Left ventricle myocardium superior (tissue), 1 donor: ENCODE results near the gene EPM2AIP1. TPM values are rescaled to one million over a fixed set of nuclear protein-coding genes. Genes with fewer than 3 reads are reported as not detected.
"Not testable (repeated sequence)": the region's sequence is repeated elsewhere in the genome, so short reads cannot be mapped to it uniquely, and the experiment has no call there.

Experiments used
- ATAC-seq: fragments of 200-7000 bp; cut with Tn5 transposase; one replicate; pipeline ENCODE4 v1.9.1; 2020; ENCODE audit warnings: mild to moderate bottlenecking, moderate library complexity
- DNase-seq: peaks from one replicate; pipeline ENCODE4 v3.0.0-alpha.2; 2020
- intact Hi-C: fragments of 100-400 bp; cut with micrococcal nuclease; formaldehyde crosslinking; loops from one replicate; pipeline ENCODE4 v1.11.0; 2022
- long read RNA-seq: library from polyadenylated mRNA; unstranded; transcript quantifications from one replicate; pipeline ENCODE4 v2.0.0, GENCODE V29; 2021
- total RNA-seq: library from RNA; stranded (reverse); fragmentation: NEBNext Ultra II Directional; extraction: Animal tissue kit (Norgen Biotek cat#: 25700); gene quantifications from one replicate; pipeline ENCODE4 v1.2.1, GENCODE V29; 2021
- donor health status: DM: no; HTN: yes; CAD: no; lungs with severe emphysema.

EPM2AIP1 gene
- total RNA-seq: 19.1 TPM
- long read RNA-seq, full-length matches to known transcripts: 48 of 49 reads
- long read RNA-seq, partial matches to known transcripts: 0 of 49 reads
- long read RNA-seq, other reads (novel, unspliced or antisense): 1 of 49 reads

GRCh38 chr3:36992806-36993325 lies at the start of gene EPM2AIP1:
TSS of gene EPM2AIP1 (minus strand) at chr3:36993131. CDS start at chr3:36993077, 54 bp downstream.
- ATAC-seq (peak; percentile 92), DNase-seq (peak; percentile 96)
- intact Hi-C loops: no loop called here

GRCh38 chr3:37042712-37043111 lies 49.8 kb upstream of the EPM2AIP1 start:
- DNase-seq, ATAC-seq, intact Hi-C loops: not testable (repeated sequence)

- intact Hi-C loops: no loop called here
- ATAC-seq (peak; percentile 60), DNase-seq (no peak)
Observed at GRCh38 chr3:37041546-37042195, 48.7 kb upstream of the EPM2AIP1 start.

GRCh38 chr3:37040231-37040630 lies 47.3 kb upstream of the EPM2AIP1 start:
- no peak for ATAC-seq
- DNase-seq: no peak
- intact Hi-C loops: no loop called here

- ATAC-seq (no peak), DNase-seq (no peak)
- intact Hi-C loops: no loop called here
Observed at GRCh38 chr3:37039161-37039846, 46.4 kb upstream of the EPM2AIP1 start.

GRCh38 chr3:37037352-37037751 lies 44.4 kb upstream of the EPM2AIP1 start:
- intact Hi-C loops: no loop called here
- no peak for ATAC-seq
- DNase-seq: no peak

- peak; percentile 31 for DNase-seq
- peak; percentile 28 for ATAC-seq
- intact Hi-C loops: no loop called here
Observed at GRCh38 chr3:37032961-37033360, 40.0 kb upstream of the EPM2AIP1 start.

- intact Hi-C loops: no loop called here
- DNase-seq (no peak), ATAC-seq (peak; percentile 21)
Observed at GRCh38 chr3:37031096-37031682, 38.3 kb upstream of the EPM2AIP1 start.

- ATAC-seq (no peak), DNase-seq (no peak)
- intact Hi-C loops: no loop called here
Observed at GRCh38 chr3:37030588-37030987, 37.7 kb upstream of the EPM2AIP1 start.

- no peak for ATAC-seq
- intact Hi-C loops: no loop called here
Observed at GRCh38 chr3:37029516-37030163, 36.7 kb upstream of the EPM2AIP1 start.

GRCh38 chr3:37029111-37029510 lies 36.2 kb upstream of the EPM2AIP1 start:
- intact Hi-C loops: no loop called here
- ATAC-seq (peak; percentile 81), DNase-seq (peak; percentile 42)

More at GRCh38 chr3:37029516-37030163, 36.7 kb upstream of the EPM2AIP1 start:
- no peak for DNase-seq

GRCh38 chr3:37028329-37028728 lies 35.4 kb upstream of the EPM2AIP1 start:
- DNase-seq (peak; percentile 72), ATAC-seq (peak; percentile 86)
- intact Hi-C loops: no loop called here

GRCh38 chr3:37026851-37027250 lies 33.9 kb upstream of the EPM2AIP1 start:
- DNase-seq (no peak), ATAC-seq (no peak)
- intact Hi-C loops: no loop called here

- ATAC-seq: no peak
- DNase-seq: no peak
- intact Hi-C loops: no loop called here
Observed at GRCh38 chr3:37025561-37026335, 32.8 kb upstream of the EPM2AIP1 start.

GRCh38 chr3:37024820-37025405 lies 32.0 kb upstream of the EPM2AIP1 start:
- DNase-seq (no peak), ATAC-seq (no peak)
- intact Hi-C loops: no loop called here

GRCh38 chr3:37024092-37024491 lies 31.2 kb upstream of the EPM2AIP1 start:
- intact Hi-C loops: no loop called here
- DNase-seq: no peak
- ATAC-seq: no peak

GRCh38 chr3:37017683-37018082 lies 24.8 kb upstream of the EPM2AIP1 start:
- ATAC-seq: peak; percentile 57
- no peak for DNase-seq
- intact Hi-C loops: no loop called here

GRCh38 chr3:37016903-37017302 lies 24.0 kb upstream of the EPM2AIP1 start:
- intact Hi-C loops: no loop called here
- ATAC-seq (peak; percentile 82), DNase-seq (peak; percentile 53)
